Adipose tissue (tissue), 3 donors: Measurements from ENCODE around the gene MINDY3. TPM values are rescaled to one million over a fixed set of nuclear protein-coding genes. Genes with fewer than 3 reads are reported as not detected.
"Not testable (repeated sequence)": the region's sequence is repeated elsewhere in the genome, so short reads cannot be mapped to it uniquely, and the experiment has no call there.

ENCODE experiments used
- H3K27ac ChIP-seq: one replicate; pipeline ENCODE4 v1.5.1; 2013; ENCODE audit warnings: low read depth, low read length
- WGBS, 3 donors: extraction: QIAGEN DNeasy Blood & Tissue Kit; methylation state at CpG; one replicate each; pipeline ENCODE4 v1.1.7; 2013; 5-methylcytosine and 5-hydroxymethylcytosine counted together
- polyA plus RNA-seq, 3 donors: library from polyadenylated mRNA; stranded (reverse); fragments of 200-250 nt; gene quantifications; one replicate each; pipeline ENCODE4 v1.2.3, GENCODE V29; 2013
- donor health status: healthy with polysubstance abuse.
- donor health status: Bipolar disorder and iron deficiency.
- donor health status: healthy.

Gene MINDY3
- polyA plus RNA-seq, 3 donors = 8.8 to 18.0 (median 17.2) TPM

- 47 to 79% (median 64%) methylated on average over 2 of the region's 2 CpGs for WGBS, 3 donors
- no peak overlapping the region for H3K27ac ChIP-seq
These were observed 68.3 kb downstream of the MINDY3 start for GRCh38 chr10:15791816-15792524.

GRCh38 chr10:15789793-15790525 lies 70.3 kb downstream of the MINDY3 start:
- 60 to 81% (median 76%) methylated on average over 1 of the region's 1 CpG for WGBS, 3 donors
- H3K27ac ChIP-seq = no peak overlapping the region

- WGBS, 3 donors = 93 to 96% (median 96%) methylated on average over 5 of the region's 5 CpGs
- no peak overlapping the region for H3K27ac ChIP-seq
These were observed 72.9 kb downstream of the MINDY3 start for GRCh38 chr10:15787426-15787825.

GRCh38 chr10:15784662-15785300 lies 75.5 kb downstream of the MINDY3 start:
- WGBS, 3 donors = 94 to 98% (median 96%) methylated on average over 8 of the region's 8 CpGs
- no peak overlapping the region for H3K27ac ChIP-seq

GRCh38 chr10:15783941-15784636 lies 76.2 kb downstream of the MINDY3 start:
- no peak overlapping the region for H3K27ac ChIP-seq

GRCh38 chr10:15782851-15783250 lies 77.5 kb downstream of the MINDY3 start:
- WGBS, 3 donors = 69 to 80% (median 79%) methylated on average over 4 of the region's 4 CpGs

More at GRCh38 chr10:15783941-15784636, 76.2 kb downstream of the MINDY3 start:
- 52 to 85% (median 79%) methylated on average over 5 of the region's 5 CpGs for WGBS, 3 donors

GRCh38 chr10:15781381-15781960 lies 78.8 kb downstream of the MINDY3 start:
- 95 to 97% (median 96%) methylated on average over 7 of the region's 7 CpGs for WGBS, 3 donors
- H3K27ac ChIP-seq = no peak overlapping the region

More at GRCh38 chr10:15782851-15783250, 77.5 kb downstream of the MINDY3 start:
- H3K27ac ChIP-seq = no peak overlapping the region

GRCh38 chr10:15780353-15781135 lies 79.8 kb downstream of the MINDY3 start:
- no peak overlapping the region for H3K27ac ChIP-seq

GRCh38 chr10:15775513-15775912 lies 84.8 kb downstream of the MINDY3 start:
- 82 to 95% (median 83%) methylated on average over 1 of the region's 1 CpG for WGBS, 3 donors
- H3K27ac ChIP-seq = no peak overlapping the region

More at GRCh38 chr10:15780353-15781135, 79.8 kb downstream of the MINDY3 start:
- WGBS, 3 donors = 77 to 81% (median 80%) methylated on average over 6 of the region's 6 CpGs

- not testable (repeated sequence) for H3K27ac ChIP-seq
- WGBS, 3 donors = 84 to 88% (median 88%) methylated on average over 4 of the region's 4 CpGs
These were observed 85.8 kb downstream of the MINDY3 start for GRCh38 chr10:15774534-15774933.

GRCh38 chr10:15764892-15765454 lies 95.3 kb downstream of the MINDY3 start:
- WGBS, 3 donors = 76 to 93% (median 85%) methylated on average over 2 of the region's 2 CpGs
- H3K27ac ChIP-seq = no peak overlapping the region

GRCh38 chr10:15763006-15763405 lies 97.3 kb downstream of the MINDY3 start:
- no peak overlapping the region for H3K27ac ChIP-seq
- WGBS, 3 donors = 82 to 97% (median 90%) methylated on average over 8 of the region's 8 CpGs

- 86 to 94% (median 93%) methylated on average over 6 of the region's 6 CpGs for WGBS, 3 donors
These were observed 98.1 kb downstream of the MINDY3 start for GRCh38 chr10:15762239-15762638.

GRCh38 chr10:15761224-15761623 lies 99.1 kb downstream of the MINDY3 start:
- H3K27ac ChIP-seq = not testable (repeated sequence)
- WGBS, 3 donors = 90 to 94% (median 90%) methylated on average over 2 of the region's 4 CpGs

More at GRCh38 chr10:15762239-15762638, 98.1 kb downstream of the MINDY3 start:
- not testable (repeated sequence) for H3K27ac ChIP-seq

GRCh38 chr10:15760681-15761080 lies 99.6 kb downstream of the MINDY3 start:
- H3K27ac ChIP-seq = no peak overlapping the region
- WGBS, 3 donors = 87 to 100% (median 97%) methylated on average over 2 of the region's 2 CpGs

- H3K27ac ChIP-seq = no peak overlapping the region
These were observed 101.0 kb downstream of the MINDY3 start for GRCh38 chr10:15759265-15759664.

- H3K27ac ChIP-seq = no peak overlapping the region
- WGBS, 3 donors = 81 to 92% (median 90%) methylated on average over 5 of the region's 5 CpGs
These were observed 101.7 kb downstream of the MINDY3 start for GRCh38 chr10:15758618-15759017.
